Measurements from ENCODE around the gene IGSF3.
"Not testable (repeated sequence)": the region's sequence is repeated elsewhere in the genome, so short reads cannot be mapped to it uniquely, and the experiment has no call there.

GRCh38 chr1:116643281-116643751 is 24.2 kb downstream of the IGSF3 start:
- TF ChIP-seq POLR2A, CTCF (IDR thresholded peaks at IDR 0.05): not testable (repeated sequence)

All from esophagus squamous epithelium (tissue), 4 donors.